NCI-H2171 (cell line): Measurements from ENCODE around the gene OR51M1.
"Not testable (repeated sequence)": the region's sequence is repeated elsewhere in the genome, so short reads cannot be mapped to it uniquely, and the experiment has no call there.

Experiments
- DNase-seq: peaks from one replicate; lab custom pipeline; 2025; lab: John Stamatoyannopoulos, UW

The OR51M1 gene, protein sequence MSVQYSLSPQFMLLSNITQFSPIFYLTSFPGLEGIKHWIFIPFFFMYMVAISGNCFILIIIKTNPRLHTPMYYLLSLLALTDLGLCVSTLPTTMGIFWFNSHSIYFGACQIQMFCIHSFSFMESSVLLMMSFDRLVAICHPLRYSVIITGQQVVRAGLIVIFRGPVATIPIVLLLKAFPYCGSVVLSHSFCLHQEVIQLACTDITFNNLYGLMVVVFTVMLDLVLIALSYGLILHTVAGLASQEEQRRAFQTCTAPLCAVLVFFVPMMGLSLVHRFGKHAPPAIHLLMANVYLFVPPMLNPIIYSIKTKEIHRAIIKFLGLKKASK

DNA sequence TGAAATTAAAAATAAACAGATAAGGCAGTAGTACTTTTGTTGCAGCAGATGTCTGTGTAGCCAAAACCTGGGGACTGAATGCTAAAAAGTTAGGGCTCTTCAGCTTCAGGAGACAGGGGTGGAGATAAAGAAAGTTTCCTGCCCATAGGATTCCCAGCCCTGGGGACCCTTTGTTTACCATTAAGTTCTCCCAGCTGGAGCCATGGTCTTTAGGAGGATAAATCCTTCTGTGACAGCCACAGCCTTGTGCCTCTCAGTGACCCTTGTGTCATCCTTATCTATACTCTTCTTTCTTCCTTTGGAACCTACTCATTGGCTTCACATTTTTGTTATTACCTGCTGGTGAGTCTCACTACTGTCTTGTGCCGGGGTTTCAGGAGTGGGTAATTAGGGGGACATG is at the start of gene OR51M1:
Gene OR51M1 (plus strand): TSS at position 237 of the 400 bp plus-strand sequence. CDS start 5,587 bp downstream, outside the sequence.
- DNase-seq = no peak

DNA sequence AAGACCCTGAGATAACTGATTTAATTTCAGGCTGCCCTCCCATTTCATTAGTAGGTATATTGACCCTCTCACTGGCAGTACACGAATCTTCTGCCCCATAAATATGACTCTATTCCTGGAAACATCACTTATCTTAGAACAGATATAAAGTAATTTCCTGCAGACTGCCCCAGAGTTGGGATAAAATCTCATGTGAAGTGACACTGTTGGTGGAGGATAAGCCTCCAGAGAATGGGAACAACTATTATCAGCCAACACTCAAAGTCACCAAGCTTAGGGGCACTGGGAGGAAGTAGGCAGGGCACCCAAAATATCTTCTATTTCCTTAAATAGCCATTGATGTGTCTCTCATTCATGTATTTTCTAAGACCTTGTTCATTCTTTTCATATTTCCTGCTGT is 48.4 kb upstream of the OR51M1 start:
- DNase-seq = no peak

DNA sequence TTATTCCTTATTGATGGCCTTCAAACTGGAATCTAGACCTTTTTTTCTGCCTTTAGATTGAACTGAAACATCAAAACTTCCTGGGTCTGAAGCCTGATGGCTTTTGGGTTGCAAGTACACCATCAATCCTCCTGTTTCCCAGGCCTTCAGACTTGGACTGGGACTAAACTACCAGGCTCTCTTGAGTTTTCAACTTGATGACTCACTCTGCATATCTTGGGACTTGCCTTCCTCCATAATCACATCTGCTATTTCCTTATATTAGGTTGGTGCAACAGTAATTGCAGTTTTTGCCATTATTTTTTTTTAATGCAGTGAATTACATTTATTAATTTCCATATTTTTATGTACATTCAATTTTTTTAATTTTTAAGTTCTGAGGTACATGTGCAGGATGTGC is 47.3 kb upstream of the OR51M1 start:
- DNase-seq = no peak

DNA sequence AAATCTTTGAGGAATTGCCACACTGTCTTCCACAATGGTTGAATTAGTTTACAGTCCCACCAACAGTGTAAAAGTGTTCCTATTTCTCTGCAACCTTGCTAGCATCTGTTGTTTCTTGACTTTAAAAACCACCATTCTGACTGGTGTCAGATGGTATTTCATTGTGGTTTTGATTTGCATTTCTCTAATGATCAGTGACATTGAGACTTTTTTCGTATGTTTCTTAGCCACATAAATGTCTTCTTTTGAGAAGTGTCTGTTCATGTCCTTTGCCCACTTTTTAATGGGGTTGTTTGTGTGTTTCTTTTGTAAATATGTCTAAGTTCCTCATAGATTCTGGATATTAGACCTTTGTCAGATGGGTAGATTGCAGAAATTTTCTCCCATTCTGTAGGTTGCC is 46.4 kb upstream of the OR51M1 start:
- not testable (repeated sequence) for DNase-seq

DNA sequence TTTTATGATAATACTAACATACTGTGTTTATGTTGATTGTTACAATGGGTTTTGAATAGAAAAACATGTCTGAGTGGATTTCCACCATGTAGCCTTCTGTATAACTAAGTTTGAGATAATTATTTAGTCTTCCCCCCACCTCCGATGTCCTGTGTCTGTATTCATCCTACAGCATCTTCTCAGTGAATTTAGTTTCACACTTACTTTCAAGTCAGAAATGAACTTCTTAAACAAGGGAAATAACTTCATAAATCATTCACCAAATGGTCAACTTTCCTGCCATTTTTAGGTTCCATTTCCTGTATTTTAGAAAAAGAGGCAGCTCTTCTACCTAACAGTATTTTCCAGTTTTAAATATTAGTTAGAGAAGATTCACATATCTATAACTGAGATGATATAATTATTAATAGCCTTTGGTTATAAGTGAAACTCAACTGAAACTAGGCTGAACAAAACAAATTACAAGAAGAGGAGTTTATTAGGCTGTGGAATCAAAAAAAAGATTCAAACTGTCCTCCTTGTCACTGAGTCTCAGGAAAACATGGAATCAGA is 43.8 kb upstream of the OR51M1 start:
- DNase-seq = no peak

DNA sequence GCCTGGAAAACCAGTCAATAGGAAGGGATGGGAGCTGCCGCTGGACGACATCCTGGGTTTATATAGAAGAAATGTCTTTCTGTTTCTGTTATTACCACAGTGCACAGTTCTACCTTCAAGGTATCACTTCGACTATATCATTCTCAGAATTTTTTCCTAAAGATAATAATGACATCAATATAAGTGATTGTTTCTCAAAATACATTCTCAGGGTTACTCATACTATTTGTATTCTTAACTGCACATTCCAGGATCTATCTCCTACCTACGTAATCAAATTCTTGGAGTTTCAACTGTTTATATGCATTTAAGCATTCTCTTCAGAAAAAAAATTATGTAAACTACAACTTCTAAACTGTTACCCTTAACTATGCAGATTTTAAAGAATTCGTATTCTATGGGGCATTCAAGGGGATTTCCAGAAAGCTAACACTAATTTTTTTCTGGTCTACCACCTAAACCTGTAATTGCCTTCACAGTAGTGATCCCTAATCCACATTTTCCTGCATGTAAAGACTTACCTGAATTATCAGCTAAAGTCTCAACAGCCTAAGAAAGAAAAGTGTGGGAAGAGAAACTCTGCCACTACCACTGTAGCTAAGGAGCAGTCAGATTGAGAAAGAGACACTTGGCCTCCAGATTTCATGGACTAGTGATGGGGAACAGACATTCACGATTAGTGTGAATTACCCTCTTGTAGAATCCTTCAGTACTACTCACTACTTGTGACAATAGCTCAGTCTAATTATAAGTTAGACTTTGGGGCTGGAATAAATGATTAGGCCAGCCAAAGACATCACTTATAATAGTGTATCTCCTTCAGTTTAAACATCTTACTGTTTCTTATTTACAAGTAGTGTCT is 39.9 kb upstream of the OR51M1 start, which contains the start of gene OR51B5:
Gene OR51B5 (minus strand): TSS at position 51 of the 862 bp plus-strand sequence. CDS start 0 bp downstream, at position 51.
- no peak for DNase-seq

DNA sequence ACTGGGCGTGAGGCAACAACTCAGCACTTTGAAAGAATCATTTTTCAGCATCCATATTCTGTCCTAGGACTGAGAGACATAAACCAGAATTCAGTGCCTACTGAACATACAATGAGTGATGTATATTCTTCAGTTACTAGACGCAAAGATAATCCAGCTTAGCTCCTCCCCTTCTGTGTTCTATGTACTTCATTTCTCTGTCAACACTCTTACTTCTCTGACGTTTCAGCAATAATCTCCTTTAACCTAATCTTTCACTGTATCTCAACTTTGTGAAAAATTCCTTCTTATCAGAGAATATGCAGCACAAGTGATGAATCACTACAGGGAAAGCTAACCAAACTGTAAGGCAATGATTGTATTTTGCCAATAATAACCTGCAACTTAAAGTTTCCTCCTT is 37.8 kb upstream of the OR51M1 start:
- DNase-seq = no peak

DNA sequence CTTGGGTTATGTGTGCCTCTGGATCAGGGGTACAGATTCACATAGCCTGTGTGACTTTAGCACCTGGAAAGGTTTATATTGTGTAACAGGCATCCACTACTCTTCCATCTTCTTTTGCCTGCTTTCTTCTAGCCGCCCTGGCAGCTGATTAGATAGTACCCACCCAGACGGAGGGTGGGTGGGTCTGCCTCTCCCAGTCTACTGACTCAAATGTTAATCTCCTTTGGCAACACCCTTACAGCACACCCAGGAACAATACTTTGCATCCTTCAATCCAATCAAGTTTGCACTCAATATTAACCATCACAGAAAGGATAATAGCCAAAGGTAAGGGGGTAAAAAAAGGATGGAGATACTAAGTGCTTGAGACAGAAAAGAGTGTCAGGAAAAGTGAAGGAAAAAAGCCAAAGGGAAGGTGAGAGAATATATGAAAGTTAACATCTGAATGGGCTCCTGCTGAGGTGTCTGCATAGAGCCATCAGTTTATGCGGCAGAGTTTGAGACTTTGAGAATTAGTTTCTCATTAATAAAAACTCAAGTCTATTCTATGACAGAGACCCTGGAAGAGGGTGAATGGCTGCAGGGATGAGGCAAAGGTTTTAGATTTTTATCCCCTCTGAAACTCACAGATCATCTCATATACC is 34.9 kb upstream of the OR51M1 start:
- no peak for DNase-seq

DNA sequence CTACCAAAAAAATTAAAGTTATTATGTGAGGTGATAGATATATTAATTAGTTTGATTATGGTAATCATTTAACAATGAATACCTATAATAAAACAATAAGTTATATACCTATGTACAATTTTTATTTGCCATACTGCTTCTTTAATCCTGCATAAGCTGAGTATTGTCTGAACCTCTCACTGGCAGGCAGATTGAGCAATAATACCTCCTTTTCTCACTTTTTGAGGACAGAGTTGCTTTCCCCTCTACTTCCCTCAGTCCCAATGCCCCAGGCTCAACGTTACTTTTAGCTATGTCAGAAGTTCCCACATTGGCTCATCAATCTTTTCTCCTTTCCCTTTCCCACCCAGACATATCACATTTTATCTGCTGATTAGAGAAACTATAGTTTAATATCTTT is 34.1 kb upstream of the OR51M1 start:
- no peak for DNase-seq

DNA sequence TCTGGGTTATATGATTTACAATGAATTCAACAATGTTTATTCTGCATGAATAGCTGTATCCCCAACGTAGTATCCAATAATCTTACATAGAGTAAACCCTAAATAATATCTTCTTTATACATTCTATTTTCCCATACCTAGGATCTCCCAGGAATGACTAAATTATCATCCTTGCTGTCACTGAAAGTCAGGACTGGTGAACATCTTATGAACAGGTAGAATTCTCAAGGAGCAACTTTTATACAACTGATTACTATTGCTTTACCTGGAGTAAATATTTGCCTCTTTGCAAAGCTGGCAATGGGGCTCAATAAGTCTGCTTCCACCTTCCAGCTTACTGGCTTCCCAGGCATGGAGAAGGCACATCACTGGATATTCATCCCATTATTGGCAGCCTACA is 32.4 kb upstream of the OR51M1 start, which contains the start of gene OR51B6:
Gene OR51B6 (plus strand): TSS at position 301 of the 400 bp plus-strand sequence. CDS start 0 bp downstream, at position 301.
- DNase-seq = no peak

DNA sequence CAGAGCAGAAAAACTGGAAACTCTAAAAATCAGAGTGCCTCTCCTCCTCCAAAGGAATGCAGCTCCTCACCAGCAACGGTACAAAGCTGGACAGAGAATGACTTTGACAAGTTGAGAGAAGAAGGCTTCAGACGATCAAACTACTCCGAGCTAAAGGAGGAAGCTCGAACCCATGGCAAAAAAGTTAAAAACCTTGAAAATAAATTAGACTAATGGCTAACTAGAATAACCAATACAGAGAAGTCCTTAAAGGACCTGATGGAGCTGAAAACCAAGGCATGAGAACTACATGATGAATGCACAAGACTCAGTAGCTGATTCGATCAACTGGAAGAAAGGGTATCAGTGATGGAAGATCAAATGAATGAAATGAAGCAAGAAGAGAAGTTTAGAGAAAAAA is 27.6 kb upstream of the OR51M1 start:
- DNase-seq = not testable (repeated sequence)

DNA sequence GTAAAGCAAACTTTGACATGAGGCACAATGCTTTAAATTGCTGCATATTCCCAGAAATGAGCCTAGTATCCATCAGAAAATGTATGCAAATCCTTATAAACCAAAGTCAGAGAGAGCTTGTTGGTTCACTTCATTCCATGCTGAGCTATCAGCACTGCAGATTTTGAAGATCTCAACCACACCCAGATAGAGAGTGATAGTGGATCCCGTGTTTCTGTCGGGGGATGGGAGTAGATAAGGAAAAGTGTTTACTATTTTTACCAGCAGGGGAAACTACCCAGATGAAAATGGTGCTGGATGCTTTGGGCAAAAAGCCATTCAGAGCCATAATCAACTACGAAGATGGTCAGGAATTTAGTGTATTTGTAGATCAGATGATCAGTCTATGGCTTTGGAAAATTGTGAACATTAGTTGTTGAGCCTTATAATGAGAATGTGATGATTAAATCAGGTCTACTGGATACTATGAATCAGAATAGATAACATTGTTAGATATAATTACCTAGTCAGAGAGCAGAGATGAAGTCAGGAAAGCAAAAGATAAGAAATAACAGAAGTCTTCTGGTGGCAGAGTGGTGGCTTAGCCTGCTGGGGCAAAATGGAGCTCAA is 21.5 kb upstream of the OR51M1 start:
- no peak for DNase-seq

DNA sequence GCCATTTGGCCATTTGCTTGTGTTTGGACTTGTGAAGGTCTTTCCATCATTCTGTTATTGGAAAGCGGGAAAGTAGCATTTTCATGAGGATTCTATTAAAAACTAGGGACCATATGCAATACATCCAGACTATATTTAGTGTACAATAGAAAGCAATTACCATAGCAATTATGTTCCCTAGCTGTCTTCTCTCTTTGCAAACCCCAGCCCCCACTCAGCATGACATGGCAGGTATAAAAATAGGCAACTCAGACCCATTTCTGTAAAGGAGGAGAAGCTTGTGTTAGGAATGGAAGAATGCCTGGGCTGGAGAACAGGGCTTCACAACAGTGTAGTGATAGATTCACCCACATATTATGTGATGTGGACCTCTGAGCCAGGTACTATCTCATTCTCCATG is 19.9 kb upstream of the OR51M1 start:
- DNase-seq = no peak

DNA sequence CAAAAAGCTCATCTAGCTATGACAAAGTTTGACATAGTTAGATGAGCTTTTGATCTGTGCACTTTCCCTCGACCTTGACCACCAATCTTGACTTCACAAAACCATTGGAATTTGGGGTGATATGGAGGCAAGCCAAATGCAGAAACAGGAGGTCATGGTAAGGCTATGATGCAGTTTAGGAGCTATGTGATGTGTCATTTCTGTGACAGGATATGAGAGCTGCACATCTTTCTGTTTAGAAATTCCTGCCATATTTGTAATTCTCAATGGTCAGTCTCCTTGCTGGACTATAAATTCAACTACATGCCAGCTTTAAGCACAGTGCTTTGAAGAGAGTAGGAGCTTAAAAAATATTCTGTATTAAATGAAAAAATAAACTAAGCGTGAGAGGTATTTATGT is 19.4 kb upstream of the OR51M1 start:
- DNase-seq = no peak

DNA sequence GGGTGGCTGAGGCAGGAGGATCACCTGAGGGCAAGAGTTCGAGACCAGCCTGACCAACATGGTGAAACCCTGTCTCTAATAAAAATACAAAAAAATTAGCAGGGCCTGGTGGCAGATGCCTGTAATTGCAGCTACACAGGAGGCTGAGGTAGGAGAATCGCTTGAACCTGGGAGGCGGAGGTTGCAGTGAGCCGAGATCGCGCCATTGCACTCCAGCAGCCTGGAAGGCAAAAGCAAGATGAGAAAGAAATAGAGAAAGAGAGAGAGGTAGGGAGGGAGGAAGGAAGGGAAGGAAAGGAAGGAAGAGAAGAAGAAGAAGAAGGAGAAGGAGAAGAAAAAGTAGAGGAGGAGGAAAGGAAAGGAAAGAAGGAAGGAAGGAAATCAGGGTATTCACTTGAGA is 17.2 kb upstream of the OR51M1 start:
- not testable (repeated sequence) for DNase-seq

DNA sequence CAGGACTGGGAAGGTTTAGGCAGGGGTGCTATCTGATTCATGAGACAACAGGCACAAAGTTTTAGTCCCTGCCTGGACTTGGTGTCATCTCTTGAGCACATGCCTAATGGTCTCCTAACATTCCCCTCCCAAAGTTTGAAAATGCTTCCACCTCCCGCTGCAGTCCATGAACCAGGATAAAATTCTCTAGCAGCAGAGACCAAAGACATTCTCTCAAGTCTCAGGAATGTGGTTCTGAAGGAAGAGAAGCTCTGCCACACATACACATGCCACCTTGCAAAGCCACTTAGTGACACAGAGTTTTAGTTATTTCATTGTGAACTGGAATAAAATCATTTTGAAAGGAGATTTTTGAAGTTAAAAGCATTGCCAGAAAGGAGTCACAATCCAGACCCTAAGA is 16.8 kb upstream of the OR51M1 start:
- no peak for DNase-seq

DNA sequence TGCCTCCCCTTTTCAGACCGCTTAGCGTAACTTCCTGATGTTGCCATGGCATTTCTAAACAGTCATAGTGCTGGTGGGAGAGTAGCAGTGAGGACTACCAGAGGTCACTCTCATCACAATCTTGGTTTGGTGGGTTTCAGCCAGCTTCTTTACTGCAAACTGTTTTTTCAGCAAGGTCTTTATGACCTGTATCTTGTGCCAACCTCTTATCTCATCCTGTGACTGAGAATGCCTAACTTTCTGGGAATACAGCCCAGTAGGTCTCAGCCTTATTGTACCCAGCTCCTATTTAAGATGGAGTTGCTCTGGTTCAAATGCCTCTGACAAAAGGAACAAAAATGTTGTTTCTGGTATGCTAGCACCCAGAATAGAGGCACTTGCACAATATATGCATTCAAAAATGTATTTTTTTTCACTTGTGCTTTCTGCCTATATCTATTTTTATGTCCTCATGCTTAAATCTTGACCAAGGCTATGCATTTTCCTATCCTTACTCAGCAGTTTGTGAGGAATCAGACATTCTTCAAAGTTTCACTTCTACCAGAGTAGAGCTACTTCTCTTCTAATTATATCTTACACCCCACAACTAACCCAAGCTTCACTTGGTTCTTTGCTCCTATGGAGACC is 16.1 kb upstream of the OR51M1 start:
- no peak for DNase-seq

DNA sequence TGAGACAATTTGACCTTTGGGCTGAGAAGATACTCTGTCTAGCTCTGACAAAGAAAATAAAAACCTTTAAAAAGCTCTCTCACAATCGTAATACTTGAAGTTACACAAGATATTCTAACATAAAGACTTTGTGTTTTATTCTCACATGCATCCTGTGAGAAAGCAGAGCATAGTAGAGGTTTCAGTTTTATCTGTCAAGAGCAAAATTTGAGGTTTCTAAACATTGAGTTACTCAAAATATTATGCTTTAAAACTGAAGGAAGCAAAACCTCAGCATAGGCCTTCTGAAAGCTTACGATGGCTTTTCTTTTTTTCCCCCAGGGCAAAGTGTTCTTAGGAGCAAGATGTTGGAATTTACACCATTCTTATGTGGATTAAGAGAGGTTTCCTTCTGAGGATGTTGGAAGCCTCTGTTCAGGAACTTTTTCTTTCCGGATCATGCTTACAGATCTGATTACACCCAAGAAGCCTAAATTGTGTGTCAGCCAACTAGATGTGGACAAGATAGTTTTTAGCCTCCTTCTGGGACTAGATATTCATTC is 15.0 kb upstream of the OR51M1 start:
- no peak for DNase-seq

DNA sequence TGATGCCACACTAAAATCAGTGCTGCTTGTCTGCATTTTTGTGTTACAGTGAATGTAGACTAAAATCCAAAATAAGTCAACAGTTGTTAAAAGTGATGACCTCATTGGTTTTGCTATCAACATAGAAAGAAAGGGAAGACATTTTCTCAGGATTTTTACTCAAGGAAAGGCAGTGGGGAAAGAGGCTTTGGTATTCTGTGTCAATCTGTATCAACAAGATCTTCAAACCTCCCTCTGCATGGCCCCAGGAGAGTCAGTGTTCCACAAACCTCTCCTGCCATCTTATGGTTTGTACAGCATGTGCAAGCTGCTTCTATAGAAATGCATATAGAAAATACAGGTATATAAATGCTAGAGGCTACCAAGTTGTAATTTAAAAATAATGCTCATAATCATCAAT is 13.8 kb upstream of the OR51M1 start:
- DNase-seq = no peak

DNA sequence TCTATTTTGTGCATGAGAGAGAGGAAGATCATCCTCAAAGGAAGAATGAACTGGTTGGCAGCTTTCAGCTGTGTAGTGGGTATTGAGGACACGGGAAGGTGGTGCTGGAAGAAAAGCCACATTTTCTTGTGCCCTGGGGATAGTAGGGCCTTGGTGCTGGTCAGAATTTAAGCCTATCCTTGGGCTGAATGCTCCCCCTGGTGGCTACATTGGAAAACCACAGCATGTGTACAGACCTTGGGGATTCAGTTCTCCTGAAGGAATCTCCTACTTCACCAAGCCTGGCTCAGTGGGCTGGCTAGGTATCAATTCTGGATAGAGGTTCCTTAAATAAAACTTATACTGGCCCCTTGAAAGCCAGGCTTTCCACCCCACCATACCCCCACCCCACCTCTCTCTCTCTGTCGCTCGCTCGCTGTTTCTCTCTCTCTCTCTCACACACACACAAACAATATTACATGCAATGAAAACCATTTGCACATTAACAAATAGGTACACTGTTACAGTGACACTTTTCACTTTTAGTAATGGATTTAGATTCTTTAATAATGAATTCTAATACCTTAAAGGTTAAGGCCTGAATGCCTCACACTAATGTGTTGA is 2.8 kb upstream of the OR51M1 start:
- no peak for DNase-seq

DNA sequence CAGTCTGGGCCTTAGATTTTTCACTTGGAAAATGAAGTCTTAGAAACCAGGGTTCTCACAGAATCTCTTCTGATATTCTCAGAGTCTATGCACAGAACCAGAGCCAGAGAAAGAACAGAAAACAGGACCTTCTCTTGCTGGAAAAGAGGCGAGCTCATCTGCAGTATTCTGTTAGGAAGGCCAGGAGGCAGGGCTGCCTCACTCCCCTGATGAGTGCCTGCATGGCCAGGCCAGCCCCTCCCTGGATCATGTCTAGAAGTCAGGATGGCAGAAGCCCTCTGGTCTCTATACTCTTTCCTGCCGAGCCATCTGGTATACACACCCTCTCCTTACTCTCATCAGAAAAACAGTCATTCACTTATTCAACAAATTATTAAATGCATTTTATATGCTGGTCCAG is 723 bp downstream of the OR51M1 start:
- DNase-seq = no peak
